ENCODE results near the gene MT1H. TPM values are rescaled to one million over a fixed set of nuclear protein-coding genes. Genes with fewer than 3 reads are reported as not detected.

The MT1H gene
- total and polyA plus RNA-seq, 8 donors = 33.8 to 219 (median 77.8) TPM; not detected in 4

GRCh38 chr16:56647641-56648431 is 21.8 kb upstream of the MT1H start:
- Histone ChIP-seq H3K9me3 (no peaks in the 10 kb centered on the region), H3K4me1 (peaks cover 11 to 37% (median 19%) of the 10 kb centered on the region in 4 donors), H3K27ac (no peak overlapping the region), H3K4me3 (no peak overlapping the region), H3K27me3 (peaks cover 0 to 66% (median 10%) of the 10 kb centered on the region in 3 donors), H3K36me3 (no peaks in the 10 kb centered on the region)
- 38 to 60% (median 53%) methylated on average over 28 to 33 of the region's 33 CpGs for WGBS, 5 donors
- peak in 1 of 2 donors; percentile 51 for DNase-seq
- intact Hi-C loops (cut with DNase I; ENCODE audit: low total_unique reads) = no loop called here
- TF ChIP-seq EP300 (IDR thresholded peaks at IDR 0.05) (no peak), POLR2A (IDR thresholded peaks at IDR 0.05) (no peak), POLR2AphosphoS5 (IDR thresholded peaks at IDR 0.05) (no peak), CTCF (IDR thresholded peaks at IDR 0.05) (no peak)

GRCh38 chr16:56649271-56649670 is 20.3 kb upstream of the MT1H start:
- TF ChIP-seq POLR2A (IDR thresholded peaks at IDR 0.05) (no peak), CTCF (IDR thresholded peaks at IDR 0.05) (no peak), POLR2AphosphoS5 (IDR thresholded peaks at IDR 0.05) (no peak), EP300 (IDR thresholded peaks at IDR 0.05) (no peak)
- 69 to 97% (median 83%) methylated on average over 2 of the region's 2 CpGs for WGBS, 5 donors
- intact Hi-C loops (cut with DNase I; ENCODE audit: low total_unique reads) = no loop called here
- no peak overlapping the region for H3K4me3 ChIP-seq
- peaks cover 0 to 52% (median 9%) of the 10 kb centered on the region in 3 donors for H3K27me3 ChIP-seq
- no peak overlapping the region for H3K27ac ChIP-seq
- peaks cover 0 to 23% (median 4%) of the 10 kb centered on the region in 4 donors for H3K4me1 ChIP-seq
- DNase-seq = no peak
- H3K9me3 ChIP-seq = no peaks in the 10 kb centered on the region
- no peaks in the 10 kb centered on the region for H3K36me3 ChIP-seq

- 51 to 75% (median 57%) methylated on average over 3 of the region's 3 CpGs for WGBS, 5 donors
- Histone ChIP-seq H3K4me3 (no peak overlapping the region), H3K27ac (no peak overlapping the region), H3K36me3 (no peaks in the 10 kb centered on the region), H3K27me3 (peaks cover 0 to 47% (median 5%) of the 10 kb centered on the region in 3 donors), H3K4me1 (peaks cover 0 to 22% (median 3%) of the 10 kb centered on the region in 4 donors), H3K9me3 (no peaks in the 10 kb centered on the region)
- peak in 1 of 2 donors; percentile 75 for DNase-seq
- intact Hi-C loops (cut with DNase I; ENCODE audit: low total_unique reads) = no loop called here
- TF ChIP-seq POLR2A (IDR thresholded peaks at IDR 0.05) (no peak), POLR2AphosphoS5 (IDR thresholded peaks at IDR 0.05) (peak in 1 of 3 donors; percentile 50), EP300 (IDR thresholded peaks at IDR 0.05) (no peak), CTCF (IDR thresholded peaks at IDR 0.05) (no peak)
Measured at GRCh38 chr16:56649820-56650219, 19.8 kb upstream of the MT1H start.

GRCh38 chr16:56651586-56651985 is 18.0 kb upstream of the MT1H start, which contains the start of gene MT1B:
TSS of gene MT1B (plus strand) at chr16:56651886. CDS start at chr16:56651954, 68 bp downstream.
- intact Hi-C loops (cut with DNase I; ENCODE audit: low total_unique reads) = no loop called here
- DNase-seq = no peak
- TF ChIP-seq POLR2A (IDR thresholded peaks at IDR 0.05) (no peak), EP300 (IDR thresholded peaks at IDR 0.05) (no peak), POLR2AphosphoS5 (IDR thresholded peaks at IDR 0.05) (no peak), CTCF (IDR thresholded peaks at IDR 0.05) (no peak)
- H3K27ac ChIP-seq = no peak within 1 kb of the TSS
- H3K4me3 ChIP-seq = no peak within 1 kb of the TSS
- H3K9me3 ChIP-seq = no peaks in the 10 kb centered on the region
- H3K36me3 ChIP-seq = no peaks in the 10 kb centered on the region
- H3K27me3 ChIP-seq = peaks cover 0 to 30% (median 5%) of the 10 kb centered on the region in 3 donors
- WGBS, 5 donors = 59 to 73% (median 70%) methylated on average over 6 to 7 of the region's 7 CpGs
- H3K4me1 ChIP-seq = peaks cover 0 to 22% (median 3%) of the 10 kb centered on the region in 4 donors
